Right lobe of liver (tissue), 4 donors: ENCODE results near the gene TADA2B.

Experiments
- POLR2A ChIP-seq: fragments of 450-650 bp; IDR thresholded peaks from one replicate; pipeline ENCODE4 v1.6.1; 2017; ENCODE audit warnings: antibody characterized with exemption, mild to moderate bottlenecking
- TF ChIP-seq, protein P1 (sequence below), 4 donors: fragments of 200-600 bp in 3 of 4; fragments of 450-650 bp in 1 of 4; IDR thresholded peaks; one replicate each; pipeline versions ENCODE4 v1.5.1 to v1.8.0; 2016 to 2022; ENCODE audit warnings: antibody characterized with exemption in 4 of 4, mild to moderate bottlenecking in 2 of 4
- donor health status: DM: no; HTN: no; CAD: no.
- donor health status: DM: no; HTN: no; CAD: no.
- donor health status: DM: no; HTN: yes; CAD: no.

DNA sequence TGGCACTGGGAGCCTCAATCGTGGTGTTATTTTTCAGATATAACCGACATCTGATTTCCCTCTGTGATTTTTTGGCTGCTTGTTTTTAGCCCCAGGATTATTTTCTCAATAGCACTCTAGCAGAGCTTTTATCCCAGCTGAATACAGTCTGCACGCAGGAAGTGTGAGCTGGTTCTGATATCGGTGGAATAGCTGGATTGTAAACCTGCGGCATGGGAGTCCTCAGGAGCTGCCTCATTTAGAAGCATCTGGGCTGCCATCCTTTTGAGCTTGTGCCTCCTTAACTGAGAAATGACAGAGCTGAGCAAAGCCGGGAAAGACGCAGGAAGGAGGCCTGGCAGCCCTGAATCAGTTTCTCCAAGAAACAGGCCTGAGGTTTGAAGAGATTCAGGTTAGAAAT lies 53.1 kb downstream of the TADA2B start:
- TF ChIP-seq, protein P1, sequence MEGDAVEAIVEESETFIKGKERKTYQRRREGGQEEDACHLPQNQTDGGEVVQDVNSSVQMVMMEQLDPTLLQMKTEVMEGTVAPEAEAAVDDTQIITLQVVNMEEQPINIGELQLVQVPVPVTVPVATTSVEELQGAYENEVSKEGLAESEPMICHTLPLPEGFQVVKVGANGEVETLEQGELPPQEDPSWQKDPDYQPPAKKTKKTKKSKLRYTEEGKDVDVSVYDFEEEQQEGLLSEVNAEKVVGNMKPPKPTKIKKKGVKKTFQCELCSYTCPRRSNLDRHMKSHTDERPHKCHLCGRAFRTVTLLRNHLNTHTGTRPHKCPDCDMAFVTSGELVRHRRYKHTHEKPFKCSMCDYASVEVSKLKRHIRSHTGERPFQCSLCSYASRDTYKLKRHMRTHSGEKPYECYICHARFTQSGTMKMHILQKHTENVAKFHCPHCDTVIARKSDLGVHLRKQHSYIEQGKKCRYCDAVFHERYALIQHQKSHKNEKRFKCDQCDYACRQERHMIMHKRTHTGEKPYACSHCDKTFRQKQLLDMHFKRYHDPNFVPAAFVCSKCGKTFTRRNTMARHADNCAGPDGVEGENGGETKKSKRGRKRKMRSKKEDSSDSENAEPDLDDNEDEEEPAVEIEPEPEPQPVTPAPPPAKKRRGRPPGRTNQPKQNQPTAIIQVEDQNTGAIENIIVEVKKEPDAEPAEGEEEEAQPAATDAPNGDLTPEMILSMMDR (IDR thresholded peaks at IDR 0.05), result no peak
- no peak for TF ChIP-seq POLR2A
